SK-N-SH treated with all-trans-retinoic acid at 6 μM for 48 hours (cell line): ENCODE results near the gene FGF3.

Experiments
- ATAC-seq: fragments of 200-7000 bp; cut with Tn5 transposase; 3 replicates; pipeline ENCODE4 v1.9.1; 2020; ENCODE audit warnings: mild to moderate bottlenecking, moderate library complexity
- ARNTL ChIP-seq: fragments of 450-650 bp; formaldehyde crosslinking; IDR thresholded peaks from 2 replicates; pipeline ENCODE4 v1.5.0; 2020; ENCODE audit warnings: low read depth, mild to moderate bottlenecking, moderate library complexity, borderline replicate concordance
- BACH2 ChIP-seq: fragments of 250-450 bp; sonication (Bioruptor Pico); IDR thresholded peaks from 2 replicates; pipeline ENCODE4 v1.9.0; 2021; ENCODE audit warnings: mild to moderate bottlenecking, borderline replicate concordance
- CREB5 ChIP-seq: fragments of 250-450 bp; sonication (Bioruptor Pico); IDR thresholded peaks from 2 replicates; pipeline ENCODE4 v1.5.1; 2020; ENCODE audit warnings: low read depth, mild to moderate bottlenecking, moderate library complexity
- CSDC2 ChIP-seq: fragments of 250-450 bp; sonication (Bioruptor Pico); IDR thresholded peaks from 2 replicates; pipeline ENCODE4 v1.5.0; 2020; ENCODE audit warnings: mild to moderate bottlenecking, moderate library complexity
- ESRRG ChIP-seq: fragments of 250-450 bp; sonication (Bioruptor Pico); IDR thresholded peaks from 2 replicates; pipeline ENCODE4 v1.6.1; 2021; ENCODE audit warnings: mild to moderate bottlenecking
- GLIS3 ChIP-seq: fragments of 250-450 bp; sonication (Bioruptor Pico); IDR thresholded peaks from 2 replicates; pipeline ENCODE4 v1.5.0; 2020; ENCODE audit warnings: mild to moderate bottlenecking, moderate library complexity
- ISL1 ChIP-seq: fragments of 250-450 bp; sonication (Bioruptor Pico); IDR thresholded peaks from 2 replicates; pipeline ENCODE4 v2.1.2; 2022; ENCODE audit warnings: mild to moderate bottlenecking, moderate library complexity
- OSR1 ChIP-seq: fragments of 250-450 bp; sonication (Bioruptor Pico); IDR thresholded peaks from 2 replicates; pipeline ENCODE4 v1.8.0; 2022; ENCODE audit warnings: moderate library complexity, mild to moderate bottlenecking, inconsistent platforms
- PPARA ChIP-seq: fragments of 250-450 bp; sonication (Bioruptor Pico); IDR thresholded peaks from 2 replicates; pipeline ENCODE4 v1.5.0; 2020; ENCODE audit warnings: mild to moderate bottlenecking, borderline replicate concordance
- RARB ChIP-seq: fragments of 250-450 bp; sonication (Bioruptor Pico); IDR thresholded peaks from 2 replicates; pipeline ENCODE4 v1.8.0; 2021; ENCODE audit warnings: mild to moderate bottlenecking, moderate library complexity
- SNAI2 ChIP-seq: fragments of 250-450 bp; sonication (Bioruptor Pico); IDR thresholded peaks from 2 replicates; pipeline ENCODE4 v1.5.0; 2020; ENCODE audit warnings: mild to moderate bottlenecking, moderate library complexity
- TOX ChIP-seq: fragments of 250-450 bp; sonication (Bioruptor Pico); IDR thresholded peaks from 2 replicates; pipeline ENCODE4 v1.8.0; 2021; ENCODE audit warnings: mild to moderate bottlenecking, moderate library complexity, borderline replicate concordance
- TSHZ2 ChIP-seq: fragments of 250-450 bp; sonication (Bioruptor Pico); IDR thresholded peaks from 2 replicates; pipeline ENCODE4 v1.5.0; 2020; ENCODE audit warnings: mild to moderate bottlenecking, moderate library complexity
- ZC3H10 ChIP-seq: fragments of 250-450 bp; sonication (Bioruptor Pico); IDR thresholded peaks from 2 replicates; pipeline ENCODE4 v1.5.1; 2021; ENCODE audit warnings: mild to moderate bottlenecking, moderate library complexity
- ZFP3 ChIP-seq: fragments of 250-450 bp; sonication (Bioruptor Pico); IDR thresholded peaks from 2 replicates; pipeline ENCODE4 v1.5.0; 2020; ENCODE audit warnings: mild to moderate bottlenecking, moderate library complexity
- ZFP30 ChIP-seq: fragments of 450-650 bp; formaldehyde crosslinking; IDR thresholded peaks from 2 replicates; pipeline ENCODE4 v1.5.0; 2022; ENCODE audit warnings: mild to moderate bottlenecking, moderate library complexity
- ZNF565 ChIP-seq: fragments of 450-650 bp; formaldehyde crosslinking; conservative IDR thresholded peaks from 2 replicates; pipeline ENCODE4 v1.5.0; 2020; ENCODE audit warnings: low read depth, mild to moderate bottlenecking, moderate library complexity
- ZNF70 ChIP-seq: fragments of 450-650 bp; formaldehyde crosslinking; IDR thresholded peaks from 2 replicates; pipeline ENCODE4 v1.5.0; 2020; ENCODE audit warnings: mild to moderate bottlenecking, moderate library complexity
- ZNF8 ChIP-seq: fragments of 450-650 bp; formaldehyde crosslinking; IDR thresholded peaks from 2 replicates; pipeline ENCODE4 v1.5.0; 2020; ENCODE audit warnings: mild to moderate bottlenecking, moderate library complexity
- TF ChIP-seq, protein P1 (sequence below): fragments of 250-450 bp; sonication (Bioruptor Pico); IDR thresholded peaks from 2 replicates; pipeline ENCODE4 v1.8.0; 2020; ENCODE audit warnings: mild to moderate bottlenecking, moderate library complexity, borderline replicate concordance
- TF ChIP-seq, protein P2 (sequence below): fragments of 250-450 bp; sonication (Bioruptor Pico); IDR thresholded peaks from 2 replicates; pipeline ENCODE4 v1.8.0; 2021; ENCODE audit warnings: low read depth, mild to moderate bottlenecking, moderate library complexity, borderline replicate concordance

FGF3 gene

DNA sequence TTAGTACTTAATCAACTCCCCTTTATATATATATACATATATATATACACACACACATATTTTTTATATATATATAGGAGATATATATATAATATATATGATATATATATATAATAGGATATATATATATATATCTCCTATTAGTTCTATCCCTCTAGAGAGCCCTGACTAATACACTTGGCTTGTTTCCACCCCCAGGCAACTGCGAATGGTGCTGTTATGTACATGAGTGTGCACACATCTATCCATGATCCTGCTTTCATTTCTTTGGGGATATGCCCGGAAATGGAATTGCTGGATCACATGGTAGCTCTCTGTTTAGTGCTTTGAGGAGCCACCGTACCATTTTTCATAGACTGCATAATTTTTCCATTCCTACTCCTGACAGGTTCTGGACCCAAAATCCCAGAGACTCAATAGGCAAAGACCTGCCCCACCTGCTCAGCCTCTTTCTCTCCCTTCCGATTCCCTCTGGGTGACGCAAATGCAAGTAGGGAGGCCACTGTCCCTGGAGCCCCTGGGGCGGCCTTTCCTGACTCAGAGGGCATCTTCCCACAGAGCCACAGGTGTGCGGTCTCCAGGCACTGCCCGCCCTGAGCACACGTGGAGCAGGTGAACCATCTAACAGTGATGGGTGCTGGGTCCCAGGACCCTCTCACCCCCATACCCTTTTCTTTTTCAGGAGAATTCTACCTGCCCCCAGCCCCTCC lies 12.0 kb downstream of the FGF3 start (continued):
- no peak for TF ChIP-seq TSHZ2 (CRISPR knock-in tag)
- no peak for TF ChIP-seq BACH2 (CRISPR knock-in tag)
- TF ChIP-seq TOX (CRISPR knock-in tag) = no peak
- TF ChIP-seq, all 23 proteins: peak for 0

- TF ChIP-seq OSR1 (CRISPR knock-in tag) (no peak), TSHZ2 (CRISPR knock-in tag) (no peak), ISL1 (no peak), GLIS3 (CRISPR knock-in tag) (no peak), ZFP3 (CRISPR knock-in tag) (no peak), ZC3H10 (CRISPR knock-in tag) (no peak), RARB (CRISPR knock-in tag) (no peak), ZNF565 (no peak), ZFP30 (CRISPR knock-in tag) (no peak), CREB5 (CRISPR knock-in tag) (no peak), ZNF8 (no peak), BACH2 (CRISPR knock-in tag) (no peak)
- TF ChIP-seq, protein P1, sequence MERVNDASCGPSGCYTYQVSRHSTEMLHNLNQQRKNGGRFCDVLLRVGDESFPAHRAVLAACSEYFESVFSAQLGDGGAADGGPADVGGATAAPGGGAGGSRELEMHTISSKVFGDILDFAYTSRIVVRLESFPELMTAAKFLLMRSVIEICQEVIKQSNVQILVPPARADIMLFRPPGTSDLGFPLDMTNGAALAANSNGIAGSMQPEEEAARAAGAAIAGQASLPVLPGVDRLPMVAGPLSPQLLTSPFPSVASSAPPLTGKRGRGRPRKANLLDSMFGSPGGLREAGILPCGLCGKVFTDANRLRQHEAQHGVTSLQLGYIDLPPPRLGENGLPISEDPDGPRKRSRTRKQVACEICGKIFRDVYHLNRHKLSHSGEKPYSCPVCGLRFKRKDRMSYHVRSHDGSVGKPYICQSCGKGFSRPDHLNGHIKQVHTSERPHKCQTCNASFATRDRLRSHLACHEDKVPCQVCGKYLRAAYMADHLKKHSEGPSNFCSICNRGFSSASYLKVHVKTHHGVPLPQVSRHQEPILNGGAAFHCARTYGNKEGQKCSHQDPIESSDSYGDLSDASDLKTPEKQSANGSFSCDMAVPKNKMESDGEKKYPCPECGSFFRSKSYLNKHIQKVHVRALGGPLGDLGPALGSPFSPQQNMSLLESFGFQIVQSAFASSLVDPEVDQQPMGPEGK (CRISPR knock-in tag) = no peak
- TF ChIP-seq, all 23 proteins: peak for 0
- ATAC-seq = no peak
These were observed 14.3 kb downstream of the FGF3 start for GRCh38 chr11:69804769-69805508.

GRCh38 chr11:69803604-69804218 lies 15.5 kb downstream of the FGF3 start:
- no peak for ATAC-seq

DNA sequence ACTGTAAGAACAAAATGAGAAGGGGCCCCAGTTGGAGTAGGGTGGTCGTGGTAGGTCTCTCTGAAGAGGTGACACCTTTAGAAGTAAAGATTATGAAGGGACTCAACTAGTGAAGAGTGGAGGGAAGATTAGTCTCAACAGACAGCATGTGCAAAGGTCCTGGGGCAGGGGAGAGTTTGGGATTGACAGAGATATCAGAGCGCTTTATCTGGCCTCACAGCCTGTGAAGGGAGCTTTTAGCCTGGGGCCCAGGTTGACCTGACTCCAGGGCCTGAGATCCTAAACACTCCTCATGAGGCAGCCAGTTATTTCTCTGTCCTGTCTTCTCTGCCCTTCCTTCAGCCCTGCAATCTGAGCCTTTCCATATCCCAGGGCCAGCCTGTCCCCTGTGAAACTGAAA lies 16.2 kb downstream of the FGF3 start:
- ATAC-seq = no peak
- no peak for TF ChIP-seq ZNF70
- TF ChIP-seq GLIS3 (CRISPR knock-in tag) = no peak
- TF ChIP-seq ISL1 = no peak
- no peak for TF ChIP-seq CREB5 (CRISPR knock-in tag)
- no peak for TF ChIP-seq ZFP3 (CRISPR knock-in tag)
- no peak for TF ChIP-seq CSDC2 (CRISPR knock-in tag)
- no peak for TF ChIP-seq SNAI2 (CRISPR knock-in tag)
- no peak for TF ChIP-seq PPARA (CRISPR knock-in tag)
- no peak for TF ChIP-seq ESRRG (CRISPR knock-in tag)
- TF ChIP-seq BACH2 (CRISPR knock-in tag) = no peak
- TF ChIP-seq, protein P1 (CRISPR knock-in tag) = no peak
- TF ChIP-seq, protein P2, sequence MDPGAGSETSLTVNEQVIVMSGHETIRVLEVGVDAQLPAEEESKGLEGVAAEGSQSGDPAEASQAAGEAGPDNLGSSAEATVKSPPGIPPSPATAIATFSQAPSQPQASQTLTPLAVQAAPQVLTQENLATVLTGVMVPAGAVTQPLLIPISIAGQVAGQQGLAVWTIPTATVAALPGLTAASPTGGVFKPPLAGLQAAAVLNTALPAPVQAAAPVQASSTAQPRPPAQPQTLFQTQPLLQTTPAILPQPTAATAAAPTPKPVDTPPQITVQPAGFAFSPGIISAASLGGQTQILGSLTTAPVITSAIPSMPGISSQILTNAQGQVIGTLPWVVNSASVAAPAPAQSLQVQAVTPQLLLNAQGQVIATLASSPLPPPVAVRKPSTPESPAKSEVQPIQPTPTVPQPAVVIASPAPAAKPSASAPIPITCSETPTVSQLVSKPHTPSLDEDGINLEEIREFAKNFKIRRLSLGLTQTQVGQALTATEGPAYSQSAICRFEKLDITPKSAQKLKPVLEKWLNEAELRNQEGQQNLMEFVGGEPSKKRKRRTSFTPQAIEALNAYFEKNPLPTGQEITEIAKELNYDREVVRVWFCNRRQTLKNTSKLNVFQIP (CRISPR knock-in tag) = no peak

More at GRCh38 chr11:69803604-69804218, 15.5 kb downstream of the FGF3 start:
- no peak for TF ChIP-seq ARNTL (CRISPR knock-in tag)
